ENCODE data around the gene UBASH3B.
"Not testable (repeated sequence)": the region's sequence is repeated elsewhere in the genome, so short reads cannot be mapped to it uniquely, and the experiment has no call there.

The UBASH3B gene

GRCh38 chr11:122655527-122656072 is at the start of gene UBASH3B:
Gene UBASH3B, plus strand, starts transcription at chr11:122655722. Its CDS starts 328 bp downstream, at chr11:122656050.
- peak in 1 of 2 donors; percentile 23 for DNase-seq (ENCODE audit: low read depth in 2 of 2)

GRCh38 chr11:122607162-122607561 is 48.4 kb upstream of the UBASH3B start:
- not testable (repeated sequence) for DNase-seq (ENCODE audit: low read depth in 2 of 2)

DNA sequence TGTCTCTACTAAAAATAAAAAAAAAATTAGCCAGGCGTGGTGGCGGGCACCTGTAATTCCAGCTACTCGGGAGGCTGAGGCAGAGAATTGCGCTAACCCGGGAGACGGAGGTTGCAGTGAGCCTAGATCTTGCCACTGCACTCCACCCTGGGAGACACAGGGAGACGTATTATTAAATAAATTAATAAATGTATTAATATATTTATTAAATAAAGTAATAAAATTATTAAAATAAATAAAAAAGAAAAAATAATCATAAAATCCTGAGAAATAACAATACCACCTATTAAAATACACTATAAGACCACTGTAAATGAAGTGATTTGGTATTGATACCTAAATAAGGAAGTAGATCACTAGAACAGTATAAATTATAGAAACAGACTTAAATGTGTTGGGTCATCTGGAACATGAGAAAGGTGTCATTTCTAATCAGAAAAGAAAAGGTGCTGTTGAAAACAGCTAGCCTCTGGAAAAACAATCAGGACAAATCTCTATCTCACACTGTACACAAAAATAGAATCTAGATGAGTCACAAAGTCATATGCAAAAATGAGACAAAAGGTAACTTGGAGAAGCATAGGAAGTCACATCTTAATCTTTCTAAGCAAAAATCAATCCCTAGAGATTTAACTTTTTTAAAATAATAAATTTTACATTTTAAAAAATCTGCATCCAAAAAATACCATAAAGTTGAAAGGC is 43.2 kb upstream of the UBASH3B start:
- no peak for DNase-seq (ENCODE audit: low read depth in 2 of 2)

DNA sequence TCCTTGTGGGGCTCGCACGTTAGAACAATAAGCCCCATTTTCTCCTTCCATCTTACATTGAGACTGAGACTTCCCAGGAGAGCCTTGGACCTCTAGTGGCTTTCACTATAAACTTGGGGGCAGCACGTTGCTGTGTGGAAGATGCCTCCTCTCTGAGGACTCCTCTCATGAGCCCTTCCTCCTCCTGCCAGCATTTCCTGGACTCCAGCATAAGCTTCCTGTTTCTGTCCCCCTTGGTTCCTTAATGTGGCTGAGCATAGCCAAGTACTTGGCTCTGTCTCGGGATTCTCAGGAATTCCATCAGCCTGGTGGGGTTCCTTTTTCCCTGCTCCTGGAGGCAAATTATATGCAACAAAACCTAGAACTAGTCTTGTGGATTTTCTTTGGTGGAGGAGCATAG is 38.8 kb upstream of the UBASH3B start:
- no peak for DNase-seq (ENCODE audit: low read depth in 2 of 2)

- no peak for DNase-seq (ENCODE audit: low read depth in 2 of 2)
Observed at GRCh38 chr11:122617297-122617696, 38.2 kb upstream of the UBASH3B start.

GRCh38 chr11:122617926-122618325 is 37.6 kb upstream of the UBASH3B start:
- no peak for DNase-seq (ENCODE audit: low read depth in 2 of 2)

DNA sequence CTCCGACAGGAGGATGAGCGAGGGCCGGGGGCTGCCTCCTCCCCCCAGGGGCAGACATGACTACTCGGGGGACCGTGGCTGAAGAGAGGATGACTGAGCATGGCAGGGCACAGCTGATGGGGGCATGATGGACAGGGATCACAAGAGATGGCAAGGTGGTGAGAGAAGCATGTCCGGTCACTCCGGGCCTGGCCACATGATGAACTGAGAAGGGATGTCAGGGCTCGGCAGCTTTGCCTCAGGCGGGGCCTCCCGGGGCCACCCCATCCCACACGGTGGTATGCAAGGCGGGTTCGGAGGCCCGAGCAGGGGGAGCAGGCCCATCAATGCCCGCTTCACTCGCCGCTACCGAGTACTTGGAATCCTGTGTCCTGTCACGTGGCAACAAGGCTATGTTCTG is 36.6 kb upstream of the UBASH3B start:
- no peak for DNase-seq (ENCODE audit: low read depth in 2 of 2)

DNA sequence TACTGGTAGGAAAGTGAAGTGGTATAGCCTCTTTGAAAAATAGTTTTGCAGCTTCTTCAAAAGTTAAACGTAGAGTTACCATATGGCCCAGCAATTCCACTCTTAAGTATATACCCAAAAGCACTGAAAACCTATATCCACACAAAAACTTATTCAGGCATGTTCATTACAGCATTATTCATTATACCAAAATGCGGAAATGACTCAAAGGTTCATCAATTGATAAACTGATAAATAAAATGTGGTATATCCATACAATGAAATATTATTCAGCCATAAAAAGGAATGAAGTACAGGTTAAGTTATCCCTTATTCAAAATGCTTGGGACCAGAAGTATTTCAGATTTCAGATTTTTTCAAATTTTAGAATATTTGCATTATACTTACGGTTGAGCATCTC is 35.8 kb upstream of the UBASH3B start:
- no peak for DNase-seq (ENCODE audit: low read depth in 2 of 2)

DNA sequence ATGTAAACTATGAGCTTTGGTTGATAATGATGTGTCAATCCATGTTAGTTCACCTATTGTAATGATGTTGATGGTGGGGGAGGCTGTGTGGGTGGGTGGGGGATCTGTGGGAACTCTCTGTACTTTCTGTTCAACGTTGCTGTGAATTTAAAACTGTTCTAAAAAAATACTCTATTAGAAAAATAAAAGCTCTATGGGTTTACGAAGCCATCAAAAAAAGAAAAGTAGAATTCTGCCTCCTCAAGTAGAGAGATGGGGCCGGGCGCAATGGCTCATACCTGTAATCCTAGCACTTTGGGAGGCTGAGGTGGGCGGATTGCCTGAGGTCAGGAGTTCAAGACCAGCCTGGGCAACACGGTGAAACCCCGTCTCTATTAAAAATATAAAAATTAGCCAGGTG is 30.0 kb upstream of the UBASH3B start:
- DNase-seq (ENCODE audit: low read depth in 2 of 2), result not testable (repeated sequence)

DNA sequence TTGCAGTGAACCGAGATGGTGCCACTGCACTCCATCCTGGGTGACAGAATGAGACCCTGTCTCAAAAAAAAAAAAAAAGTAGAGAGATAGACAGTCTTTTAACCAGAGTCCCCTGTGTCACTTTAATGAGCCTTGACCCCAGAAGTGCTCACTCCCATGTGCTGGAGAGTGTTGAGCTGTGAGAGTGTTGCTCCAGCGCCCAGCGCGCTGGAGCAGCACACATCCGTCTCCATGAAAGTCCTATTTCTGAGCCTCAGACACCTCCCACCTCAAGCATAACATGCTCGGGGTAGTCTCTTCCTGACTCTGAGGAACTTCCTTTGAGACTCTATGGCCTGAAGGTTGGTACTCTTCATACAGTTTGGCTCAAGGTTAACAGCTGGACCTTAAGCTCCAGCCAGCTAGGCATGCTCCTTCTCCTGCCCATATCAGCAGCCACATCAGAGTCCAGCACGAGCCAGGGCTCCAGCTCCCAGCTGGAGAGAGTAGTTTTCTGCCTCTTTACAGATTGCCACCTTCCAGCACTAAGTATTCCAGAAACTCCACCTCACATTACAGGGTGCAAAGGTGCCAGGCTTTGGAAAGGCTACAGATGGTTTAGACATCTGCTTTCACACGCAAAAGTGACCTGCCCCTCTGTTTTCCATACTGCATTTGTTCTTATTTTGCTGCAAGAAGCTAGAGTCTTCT is 29.4 kb upstream of the UBASH3B start:
- DNase-seq (ENCODE audit: low read depth in 2 of 2), result no peak

GRCh38 chr11:122627745-122628144 is 27.8 kb upstream of the UBASH3B start:
- DNase-seq (ENCODE audit: low read depth in 2 of 2), result no peak

DNA sequence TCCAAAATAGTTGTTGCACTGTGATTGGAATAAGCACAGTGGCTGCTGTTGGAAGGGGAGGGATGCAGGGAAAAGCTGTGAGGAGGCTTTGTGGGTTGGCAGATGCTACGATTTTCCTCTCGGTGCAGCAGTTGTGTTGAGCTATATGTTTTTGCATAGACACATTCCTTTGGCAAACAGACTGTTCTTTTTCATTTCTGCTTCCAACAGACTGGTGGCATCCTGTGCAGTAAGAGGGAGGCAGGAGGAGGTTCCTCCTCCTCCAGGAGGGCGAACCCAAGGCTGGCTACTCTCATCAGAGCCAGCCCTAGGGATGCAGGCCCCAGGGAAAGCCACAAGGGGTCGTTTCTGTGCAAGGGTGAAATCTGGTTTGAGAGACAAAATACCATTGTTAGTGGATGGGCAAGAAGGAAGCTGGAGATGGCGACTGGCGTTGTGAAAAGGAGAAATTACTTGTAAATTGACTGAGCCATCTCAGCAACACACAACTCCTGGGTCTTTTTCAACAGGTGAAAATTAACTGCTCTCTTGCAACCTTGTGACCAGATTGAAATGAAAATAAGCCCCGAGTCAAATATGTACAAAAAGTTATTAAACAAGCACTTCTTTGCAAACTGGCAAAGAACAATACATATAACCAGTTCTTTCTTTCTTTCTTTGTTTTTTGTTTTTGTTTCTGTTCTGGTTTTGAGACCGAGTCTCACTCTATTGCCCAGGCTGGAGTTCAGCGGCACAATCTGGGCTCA is 26.5 kb upstream of the UBASH3B start:
- peak; percentile 38 to 52 for DNase-seq (ENCODE audit: low read depth in 2 of 2)

- no peak for DNase-seq (ENCODE audit: low read depth in 2 of 2)
Observed at GRCh38 chr11:122632181-122632824, 23.2 kb upstream of the UBASH3B start.

DNA sequence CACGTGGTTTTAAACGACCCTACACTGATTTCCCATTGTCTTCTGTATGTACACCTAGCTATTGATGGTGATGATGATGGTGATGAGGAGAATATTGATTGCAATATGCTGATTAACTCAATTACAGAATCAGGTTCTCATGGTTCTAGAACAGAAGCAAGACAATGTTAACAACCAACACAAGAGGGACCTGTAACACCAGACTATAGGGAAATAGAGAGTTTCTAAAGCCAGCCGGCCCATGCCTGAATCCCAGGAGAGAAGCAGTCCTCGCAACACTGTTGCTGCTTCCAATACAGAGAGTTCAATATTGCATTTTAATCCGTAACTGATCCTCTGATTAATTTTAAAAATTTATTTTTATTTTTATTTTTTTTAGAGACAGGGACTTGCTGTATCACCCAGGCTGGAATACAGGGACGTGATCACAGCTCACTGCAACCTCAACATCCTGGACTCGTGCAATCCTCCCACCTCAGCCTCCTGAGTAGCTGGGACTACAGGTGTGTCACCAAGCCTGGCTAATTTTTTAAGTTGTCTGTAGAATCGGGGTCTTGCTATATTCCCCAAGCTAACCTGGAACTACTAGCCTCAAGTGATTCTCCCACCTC is 22.2 kb upstream of the UBASH3B start:
- no peak for DNase-seq (ENCODE audit: low read depth in 2 of 2)

- no peak for DNase-seq (ENCODE audit: low read depth in 2 of 2)
Observed at GRCh38 chr11:122634501-122634900, 21.0 kb upstream of the UBASH3B start.

DNA sequence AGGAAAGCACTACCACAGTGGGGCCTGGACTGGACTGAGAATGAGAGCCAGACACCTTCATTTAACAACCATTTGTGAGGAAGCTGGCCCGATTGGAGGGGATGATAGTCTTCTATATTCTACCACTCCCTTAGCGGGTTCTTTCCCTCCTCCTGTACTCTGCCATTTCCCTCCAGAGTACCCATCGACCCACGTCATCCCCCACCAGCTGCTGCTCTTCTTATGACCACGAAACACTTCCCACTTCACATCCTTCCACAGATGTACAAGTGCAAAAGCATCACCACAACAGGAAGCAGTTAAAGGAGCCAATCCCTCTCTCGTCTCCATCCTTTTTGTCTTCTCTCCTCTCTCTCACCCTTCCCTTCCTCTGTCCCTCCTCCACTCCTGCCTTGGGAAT is 18.0 kb upstream of the UBASH3B start:
- DNase-seq (ENCODE audit: low read depth in 2 of 2), result no peak

DNA sequence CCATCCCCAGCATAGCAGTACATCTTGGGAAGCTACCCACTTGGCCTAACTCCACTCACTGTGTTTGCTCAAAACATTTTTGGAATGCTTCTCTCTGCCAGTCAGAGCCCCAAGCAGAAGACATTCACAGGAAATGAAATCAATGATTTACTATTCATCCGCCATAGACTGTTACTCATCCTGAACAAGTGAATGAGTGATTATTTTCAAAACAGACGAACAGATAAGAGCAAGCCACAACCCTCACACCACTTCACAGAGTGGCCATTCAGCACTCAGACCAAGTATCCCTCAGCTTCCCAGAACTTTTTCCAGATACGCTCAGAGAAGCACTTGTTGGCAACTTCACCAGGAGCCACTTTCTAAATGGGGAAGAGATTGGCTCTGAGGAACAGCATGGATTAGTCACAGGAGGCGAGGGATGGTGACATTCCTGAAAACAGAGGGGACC is 13.0 kb upstream of the UBASH3B start:
- no peak for DNase-seq (ENCODE audit: low read depth in 2 of 2)

GRCh38 chr11:122642971-122643370 is 12.6 kb upstream of the UBASH3B start:
- no peak for DNase-seq (ENCODE audit: low read depth in 2 of 2)

- no peak for DNase-seq (ENCODE audit: low read depth in 2 of 2)
Observed at GRCh38 chr11:122645847-122646246, 9.7 kb upstream of the UBASH3B start.

GRCh38 chr11:122646549-122647340 is 8.8 kb upstream of the UBASH3B start:
- DNase-seq (ENCODE audit: low read depth in 2 of 2), result no peak

All from stimulated activated CD8-positive, alpha-beta memory T cell treated with anti-CD3 and anti-CD28 coated beads, Interleukin-7, amount 100 ng/mL, for 1 hour (primary cell).